ENCODE measurements around the gene FHL2.

The FHL2 gene

GRCh38 chr2:105421053-105421452 is 22.2 kb upstream of the FHL2 start:
- no peak overlapping the region for H3K4me3 ChIP-seq (ENCODE audit: low read depth, low read length)
- no peak for TF ChIP-seq CTCF (IDR thresholded peaks at IDR 0.05; ENCODE audit: insufficient read depth, low read depth, low read length, missing control alignments)
- no peak for DNase-seq (ENCODE audit: low read depth)

GRCh38 chr2:105418522-105418921 is 19.7 kb upstream of the FHL2 start:
- H3K4me3 ChIP-seq (ENCODE audit: low read depth, low read length) = no peak overlapping the region
- DNase-seq (ENCODE audit: low read depth) = no peak
- TF ChIP-seq CTCF (IDR thresholded peaks at IDR 0.05; ENCODE audit: insufficient read depth, low read depth, low read length, missing control alignments) = no peak

DNA sequence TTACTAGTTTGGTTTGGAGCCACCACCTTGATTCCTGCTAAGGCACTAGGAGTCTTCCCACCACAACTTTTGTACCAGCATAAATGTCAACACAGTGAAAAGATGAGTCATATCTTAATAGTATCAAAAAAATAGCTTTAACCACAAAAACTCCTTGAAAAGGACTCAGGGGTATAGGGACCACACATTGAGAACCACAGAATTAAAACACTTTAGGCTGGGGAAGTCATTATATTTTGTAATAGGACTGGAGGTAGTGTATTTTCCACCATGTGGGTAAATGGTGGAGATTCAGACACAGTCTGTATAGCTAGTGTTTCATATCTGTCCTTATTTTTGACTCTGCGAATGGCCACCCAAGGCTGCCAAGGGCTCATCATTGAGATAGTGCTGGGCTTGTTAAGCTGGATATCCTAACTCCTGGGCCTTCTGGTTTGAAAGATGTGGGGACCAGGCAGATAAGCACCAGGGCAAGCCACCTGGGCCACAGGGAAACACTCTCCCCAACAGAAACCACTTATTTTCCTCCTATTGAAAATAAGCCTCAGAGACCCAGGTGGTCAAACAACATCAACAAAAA is 19.1 kb upstream of the FHL2 start:
- TF ChIP-seq CTCF (IDR thresholded peaks at IDR 0.05; ENCODE audit: insufficient read depth, low read depth, low read length, missing control alignments) = no peak
- no peak for DNase-seq (ENCODE audit: low read depth)

DNA sequence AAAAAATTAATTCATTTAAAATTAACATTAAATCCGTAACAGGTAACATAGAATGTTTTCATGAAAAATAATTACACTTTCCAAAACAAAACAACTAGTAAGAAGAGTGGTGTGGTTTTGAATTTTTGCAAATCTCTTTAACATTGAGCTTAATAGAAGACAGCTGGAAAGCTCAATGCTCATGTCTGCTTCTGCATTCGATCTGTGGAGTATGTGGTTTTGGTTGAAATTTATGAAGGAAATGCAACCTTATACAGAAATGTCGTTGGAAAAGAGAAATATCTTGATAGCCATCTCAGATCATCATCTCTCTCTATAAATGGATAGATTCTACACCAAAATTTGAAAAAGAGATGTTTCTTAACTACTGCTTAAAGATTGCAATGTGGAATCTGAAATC is 17.3 kb upstream of the FHL2 start:
- no peak for DNase-seq (ENCODE audit: low read depth)
- TF ChIP-seq CTCF (IDR thresholded peaks at IDR 0.05; ENCODE audit: insufficient read depth, low read depth, low read length, missing control alignments) = no peak
- H3K4me3 ChIP-seq (ENCODE audit: low read depth, low read length) = no peak overlapping the region

More for the DNA sequence above, 19.1 kb upstream of the FHL2 start:
- H3K4me3 ChIP-seq (ENCODE audit: low read depth, low read length) = no peak overlapping the region

DNA sequence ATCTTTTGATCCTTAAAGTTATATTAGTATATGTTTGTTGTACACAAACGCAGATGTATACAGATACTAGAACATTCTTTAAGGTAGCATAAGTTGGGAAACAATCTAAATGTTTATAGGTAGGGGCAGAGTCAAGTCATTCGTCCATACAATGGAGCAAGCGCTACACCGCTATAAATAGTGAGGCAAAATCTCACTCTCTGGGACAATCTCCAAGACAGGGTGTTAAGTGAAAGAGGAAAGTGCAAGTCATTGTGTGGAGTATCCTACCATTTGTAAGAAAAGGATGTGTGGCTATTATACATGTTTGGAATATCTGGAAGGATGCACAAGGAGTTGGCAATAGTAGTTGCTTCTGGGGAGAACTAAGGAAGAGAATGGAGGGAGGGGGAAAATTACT is 16.2 kb upstream of the FHL2 start:
- H3K4me3 ChIP-seq (ENCODE audit: low read depth, low read length) = no peak overlapping the region
- DNase-seq (ENCODE audit: low read depth) = no peak
- no peak for TF ChIP-seq CTCF (IDR thresholded peaks at IDR 0.05; ENCODE audit: insufficient read depth, low read depth, low read length, missing control alignments)

GRCh38 chr2:105413206-105413605 is 14.4 kb upstream of the FHL2 start:
- DNase-seq (ENCODE audit: low read depth) = no peak
- TF ChIP-seq CTCF (IDR thresholded peaks at IDR 0.05; ENCODE audit: insufficient read depth, low read depth, low read length, missing control alignments) = no peak
- H3K4me3 ChIP-seq (ENCODE audit: low read depth, low read length) = no peak overlapping the region

- no peak for DNase-seq (ENCODE audit: low read depth)
- H3K4me3 ChIP-seq (ENCODE audit: low read depth, low read length) = no peak overlapping the region
- no peak for TF ChIP-seq CTCF (IDR thresholded peaks at IDR 0.05; ENCODE audit: insufficient read depth, low read depth, low read length, missing control alignments)
Observed at GRCh38 chr2:105412584-105412983, 13.7 kb upstream of the FHL2 start.
